Stimulated activated CD8-positive, alpha-beta memory T cell treated with anti-CD3 and anti-CD28 coated beads, Interleukin-7, amount 100 ng/mL, for 4 hours (primary cell): ENCODE measurements around the gene SCD5.

Experiments
- DNase-seq, 2 donors: peaks; one replicate each; pipeline ENCODE4 v3.0.0-alpha.2; 2020; ENCODE audit warnings: low read depth in 2 of 2

Gene SCD5

DNA sequence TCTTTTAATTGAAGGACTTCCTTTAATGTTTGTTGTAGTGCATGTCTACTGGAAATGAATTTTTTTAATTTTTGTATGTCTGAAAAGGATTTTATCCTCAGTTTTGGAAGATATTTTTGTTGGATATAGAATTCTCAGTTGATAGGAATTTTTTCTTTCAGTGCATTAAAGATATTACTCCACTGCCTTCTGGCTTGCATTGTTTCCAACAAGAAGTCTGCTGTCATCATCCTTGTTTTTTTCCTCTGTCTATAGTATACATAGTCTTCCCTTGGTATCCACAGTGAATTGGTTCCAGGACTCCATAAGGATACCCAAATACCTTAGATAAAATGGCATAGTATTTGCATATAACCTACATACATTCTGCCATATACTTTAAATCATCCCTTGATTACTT is 33.5 kb downstream of the SCD5 start:
- no peak for DNase-seq

- no peak for DNase-seq
Observed at GRCh38 chr4:82761229-82761628, 37.4 kb downstream of the SCD5 start.

- DNase-seq, result no peak
Observed at GRCh38 chr4:82758701-82759685, 39.6 kb downstream of the SCD5 start.

- no peak for DNase-seq
Observed at GRCh38 chr4:82756061-82756460, 42.5 kb downstream of the SCD5 start.

GRCh38 chr4:82755650-82756049 is 42.9 kb downstream of the SCD5 start:
- DNase-seq, result no peak

DNA sequence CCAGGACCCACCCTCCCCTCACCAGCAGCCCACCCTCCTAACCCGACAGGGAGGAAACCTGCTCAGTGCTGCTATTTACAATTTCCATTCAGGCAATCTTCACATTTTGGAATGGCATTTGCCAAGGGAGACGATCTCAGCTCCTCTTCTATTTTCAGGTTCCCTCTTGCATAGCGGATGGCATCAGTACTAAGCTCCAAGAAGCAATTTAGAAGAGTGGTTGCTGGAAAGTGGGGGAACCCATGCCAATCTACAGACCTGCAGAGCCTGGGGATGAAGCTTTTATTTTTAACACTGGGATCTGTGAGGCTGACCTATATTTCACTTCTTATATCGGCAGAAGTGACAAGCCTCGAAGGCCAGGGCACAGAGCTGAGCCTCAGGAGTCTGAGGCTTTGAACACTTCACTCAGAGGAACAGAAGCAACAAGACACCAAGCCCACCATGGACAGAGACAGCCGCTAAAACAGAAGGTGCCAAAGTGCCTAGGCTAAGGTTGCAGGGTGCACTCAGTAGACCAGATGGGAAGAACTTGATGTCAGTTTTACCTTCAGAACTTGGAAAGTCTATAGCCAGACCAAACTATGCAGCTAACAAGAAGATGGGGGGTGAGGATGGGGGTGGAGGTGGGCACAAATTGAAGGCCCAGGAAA is 44.0 kb downstream of the SCD5 start:
- DNase-seq, result no peak

DNA sequence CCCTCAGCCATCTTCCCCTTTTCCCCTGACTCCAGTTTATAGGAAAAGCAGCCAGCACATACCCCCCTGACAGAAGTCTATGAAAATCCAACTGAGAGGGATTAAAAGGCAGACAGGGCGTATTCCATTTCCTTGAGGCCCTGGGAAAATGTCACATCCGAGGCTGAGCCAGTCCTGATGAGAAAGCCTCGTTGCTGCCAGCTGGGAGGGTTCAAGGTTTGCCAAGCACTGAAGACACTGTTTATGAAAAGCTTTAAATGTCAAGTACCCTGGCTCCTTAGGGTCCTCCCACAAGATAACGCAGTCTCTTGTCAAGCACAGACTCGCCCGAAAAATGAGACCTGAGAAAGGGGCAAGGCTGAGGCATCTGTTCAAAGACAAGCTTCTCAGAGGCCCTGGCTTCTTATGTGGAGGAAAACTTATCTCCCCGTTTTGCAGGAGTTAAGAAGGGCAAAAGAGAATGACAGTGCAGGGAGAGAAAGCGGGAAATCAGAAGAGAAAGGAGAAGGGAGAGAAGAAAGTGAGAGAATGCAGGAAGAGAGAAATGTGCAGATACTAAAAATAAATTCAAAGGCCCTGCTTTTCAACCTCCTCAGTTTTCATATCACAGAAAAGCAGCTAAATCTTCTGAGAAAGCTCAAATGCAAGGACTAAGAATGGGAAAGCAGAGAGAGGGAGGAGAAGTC is 44.7 kb downstream of the SCD5 start:
- DNase-seq, result no peak

DNA sequence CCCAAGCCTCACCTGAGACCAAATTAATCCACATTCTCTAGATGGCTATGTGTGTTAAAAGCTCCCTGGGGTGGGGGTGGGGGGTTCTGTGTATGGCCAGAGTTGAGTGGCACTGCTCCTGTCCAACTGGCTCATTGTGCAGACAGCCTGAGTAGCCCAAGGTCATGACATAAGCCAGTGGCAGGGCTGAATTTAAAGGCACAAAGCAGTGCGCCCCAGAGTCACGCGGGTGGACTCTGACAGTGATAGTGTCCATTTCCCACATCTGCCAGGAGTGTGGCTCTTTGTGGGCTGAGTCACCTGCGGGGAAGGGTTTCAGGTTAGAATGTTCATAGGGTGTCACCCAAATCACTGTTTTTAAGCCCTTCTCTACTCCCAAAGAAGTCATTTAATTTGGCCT is 45.4 kb downstream of the SCD5 start:
- no peak for DNase-seq

- DNase-seq, result no peak
Observed at GRCh38 chr4:82748810-82749470, 49.7 kb downstream of the SCD5 start.

- no peak for DNase-seq
Observed at GRCh38 chr4:82747686-82748575, 50.7 kb downstream of the SCD5 start.

GRCh38 chr4:82746705-82747574 is 51.7 kb downstream of the SCD5 start:
- DNase-seq, result no peak

DNA sequence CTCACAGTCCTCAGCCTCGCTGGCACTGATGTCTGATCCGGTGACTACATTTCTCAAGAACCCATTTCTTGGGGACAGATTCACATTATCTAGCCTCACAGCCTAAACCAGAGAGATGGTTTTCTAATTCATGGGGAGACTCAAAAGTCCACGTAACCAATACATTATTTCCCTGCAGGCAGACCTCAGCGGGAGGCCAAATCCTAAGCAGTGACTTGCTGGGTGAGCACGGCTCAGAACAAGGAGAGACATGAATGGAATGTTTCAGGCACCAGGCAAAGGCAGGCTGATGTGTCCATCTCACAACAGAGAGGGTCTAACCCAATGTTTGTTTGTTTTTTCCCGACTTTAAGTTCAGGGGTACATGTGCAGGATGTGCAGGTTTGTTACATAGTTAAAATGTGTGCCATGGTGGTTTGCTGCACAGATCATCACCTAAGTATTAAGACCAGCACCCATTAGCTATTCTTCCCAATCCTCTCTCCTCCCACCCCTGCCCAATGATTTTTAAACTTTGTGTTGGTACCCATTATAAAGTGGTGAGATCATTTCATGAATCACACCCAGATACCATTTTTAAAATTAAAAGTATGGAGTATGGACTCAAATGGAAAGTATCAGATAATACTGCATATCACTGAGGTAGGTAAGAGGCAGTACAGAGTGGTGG is 53.3 kb downstream of the SCD5 start:
- no peak for DNase-seq

- no peak for DNase-seq
Observed at GRCh38 chr4:82744284-82744968, 54.2 kb downstream of the SCD5 start.

- no peak for DNase-seq
Observed at GRCh38 chr4:82741188-82741587, 57.4 kb downstream of the SCD5 start.

DNA sequence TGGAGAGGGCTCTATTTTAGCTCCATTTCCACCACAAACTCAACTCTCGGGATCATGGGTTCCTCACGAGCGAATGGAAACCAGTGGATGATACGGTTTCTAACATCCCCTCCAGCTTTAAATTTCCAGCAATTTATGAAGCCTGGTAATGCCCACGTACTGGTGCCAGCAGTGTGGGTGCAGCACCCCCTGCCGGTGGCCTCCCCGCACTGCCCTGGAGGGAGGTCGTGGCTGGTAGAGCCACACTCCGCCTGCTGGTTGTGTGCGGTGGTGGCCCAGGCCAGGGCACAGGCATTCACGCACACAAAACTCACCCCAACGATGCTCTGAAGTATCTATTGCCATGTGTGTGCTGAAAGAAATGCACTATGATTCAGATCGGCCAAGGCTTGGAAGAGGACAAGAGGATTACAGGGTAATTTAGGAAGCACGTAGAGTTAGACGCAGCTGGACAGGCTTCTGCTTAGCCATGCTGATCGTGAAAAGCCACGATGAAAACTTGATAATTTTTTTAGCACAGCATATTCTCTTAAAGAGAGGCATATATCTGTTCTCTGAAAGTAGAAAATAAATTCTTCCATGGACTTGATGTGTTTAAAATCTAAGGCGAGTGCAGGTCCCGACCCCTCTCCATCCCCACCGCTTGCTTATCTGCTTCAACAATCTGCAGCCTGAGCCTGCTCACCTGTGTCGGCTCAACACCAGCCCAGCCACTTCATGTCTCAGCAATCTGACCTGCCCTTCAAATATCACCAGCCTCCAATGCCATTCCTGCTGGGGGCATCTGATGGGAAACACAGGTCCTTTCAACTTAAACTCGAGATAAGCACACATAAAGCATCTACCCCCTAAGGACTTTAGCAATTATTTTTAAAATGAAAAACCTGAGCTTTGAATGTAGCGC is 59.1 kb downstream of the SCD5 start:
- DNase-seq, result peak; percentile 1 to 14

DNA sequence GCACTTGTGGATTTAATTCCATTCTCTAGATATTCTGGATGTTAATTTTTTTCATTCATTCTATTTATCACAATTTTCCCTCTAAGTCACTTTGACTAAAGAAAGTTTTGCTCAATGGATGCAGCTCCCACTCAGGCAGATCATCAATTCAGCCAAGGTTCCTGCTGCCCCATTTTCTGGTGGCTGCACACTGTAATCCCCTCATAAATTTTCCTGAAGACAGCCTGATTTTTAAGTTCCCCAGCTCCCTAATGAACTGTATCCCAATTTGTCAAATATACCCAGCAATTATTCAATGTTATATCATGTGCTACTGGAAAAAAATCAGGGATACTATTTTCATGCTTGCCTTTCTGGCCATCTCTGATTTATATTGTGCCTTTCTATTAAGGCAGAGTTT is 61.2 kb downstream of the SCD5 start:
- DNase-seq, result no peak

DNA sequence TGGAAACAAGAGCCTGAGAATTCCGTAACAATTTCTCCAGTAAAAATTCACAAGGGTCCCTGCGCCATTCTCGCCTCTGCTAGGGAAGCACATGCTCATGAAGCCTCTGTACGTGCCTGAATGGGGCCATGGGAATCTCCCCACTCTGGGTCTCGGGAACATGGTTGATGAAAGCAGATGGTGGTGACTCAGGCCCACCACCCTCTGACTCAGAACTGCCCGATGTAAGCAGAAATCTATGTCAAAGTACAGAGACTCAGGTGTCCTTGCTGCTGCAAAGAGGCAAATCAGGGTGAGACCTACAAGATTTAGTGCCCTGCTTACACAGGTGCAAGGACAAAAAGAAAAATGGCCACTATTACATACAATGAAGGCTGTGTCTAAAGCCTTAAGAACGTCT is 65.0 kb downstream of the SCD5 start:
- DNase-seq, result no peak

GRCh38 chr4:82728301-82728700 is 70.3 kb downstream of the SCD5 start:
- DNase-seq, result no peak
